Lower leg skin (tissue), 4 donors: ENCODE measurements around the gene APP. TPM values are rescaled to one million over a fixed set of nuclear protein-coding genes. Genes with fewer than 3 reads are reported as not detected.

ENCODE experiments used
- DNase-seq, 2 donors: peaks; one replicate each; pipeline ENCODE4 v3.0.0-alpha.2; 2019; ENCODE audit warnings: low spot score in 2 of 2
- H3K4me3 ChIP-seq: fragments of 200-600 bp; sonication (generic); 2 replicates; pipeline ENCODE4 v1.5.1; 2017; ENCODE audit warnings: mild to moderate bottlenecking, low read depth; ENCODE audit not compliant: poor library complexity, severe bottlenecking
- POLR2A ChIP-seq, 2 donors: fragments of 450-650 bp; IDR thresholded peaks; one replicate each; pipeline ENCODE4 v1.6.1; 2016 to 2017; ENCODE audit warnings: antibody characterized with exemption in 2 of 2, mild to moderate bottlenecking in 1 of 2, moderate library complexity in 1 of 2
- WGBS, 2 donors: methylation state at CpG; one replicate each; pipeline ENCODE4 v1.1.5; 2018; 5-methylcytosine and 5-hydroxymethylcytosine counted together
- intact Hi-C: fragments of 100-400 bp; cut with DNase I; formaldehyde crosslinking; loops from one replicate; pipeline ENCODE4 v1.15.0; 2023; ENCODE audit warnings: low total_unique reads
- total RNA-seq, 4 donors: library from RNA; depleted of rRNA; stranded (reverse); fragments of >200 nt; gene quantifications; one replicate each; pipeline ENCODE4 v1.1.0, GENCODE V29; 2016
- TF ChIP-seq, protein P1 (sequence below), 3 donors: fragments of 450-650 bp; IDR thresholded peaks; one replicate each; pipeline ENCODE4 v1.5.1; 2016; ENCODE audit warnings: antibody characterized with exemption in 3 of 3, mild to moderate bottlenecking in 3 of 3, moderate library complexity in 2 of 3

The APP gene
- total RNA-seq, 4 donors from 2014 or later: 240 to 403 (median 331) TPM

GRCh38 chr21:25848309-25848708 is 322.3 kb downstream of the APP start:
- TF ChIP-seq, protein P1, sequence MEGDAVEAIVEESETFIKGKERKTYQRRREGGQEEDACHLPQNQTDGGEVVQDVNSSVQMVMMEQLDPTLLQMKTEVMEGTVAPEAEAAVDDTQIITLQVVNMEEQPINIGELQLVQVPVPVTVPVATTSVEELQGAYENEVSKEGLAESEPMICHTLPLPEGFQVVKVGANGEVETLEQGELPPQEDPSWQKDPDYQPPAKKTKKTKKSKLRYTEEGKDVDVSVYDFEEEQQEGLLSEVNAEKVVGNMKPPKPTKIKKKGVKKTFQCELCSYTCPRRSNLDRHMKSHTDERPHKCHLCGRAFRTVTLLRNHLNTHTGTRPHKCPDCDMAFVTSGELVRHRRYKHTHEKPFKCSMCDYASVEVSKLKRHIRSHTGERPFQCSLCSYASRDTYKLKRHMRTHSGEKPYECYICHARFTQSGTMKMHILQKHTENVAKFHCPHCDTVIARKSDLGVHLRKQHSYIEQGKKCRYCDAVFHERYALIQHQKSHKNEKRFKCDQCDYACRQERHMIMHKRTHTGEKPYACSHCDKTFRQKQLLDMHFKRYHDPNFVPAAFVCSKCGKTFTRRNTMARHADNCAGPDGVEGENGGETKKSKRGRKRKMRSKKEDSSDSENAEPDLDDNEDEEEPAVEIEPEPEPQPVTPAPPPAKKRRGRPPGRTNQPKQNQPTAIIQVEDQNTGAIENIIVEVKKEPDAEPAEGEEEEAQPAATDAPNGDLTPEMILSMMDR (IDR thresholded peaks at IDR 0.05): no peak
- TF ChIP-seq POLR2A (IDR thresholded peaks at IDR 0.05): no peak
- H3K4me3 ChIP-seq: no peak overlapping the region
- intact Hi-C loops: no loop called here
- WGBS, 2 donors: 58 to 75% methylated on average over 2 of the region's 2 CpGs
- DNase-seq: no peak

DNA sequence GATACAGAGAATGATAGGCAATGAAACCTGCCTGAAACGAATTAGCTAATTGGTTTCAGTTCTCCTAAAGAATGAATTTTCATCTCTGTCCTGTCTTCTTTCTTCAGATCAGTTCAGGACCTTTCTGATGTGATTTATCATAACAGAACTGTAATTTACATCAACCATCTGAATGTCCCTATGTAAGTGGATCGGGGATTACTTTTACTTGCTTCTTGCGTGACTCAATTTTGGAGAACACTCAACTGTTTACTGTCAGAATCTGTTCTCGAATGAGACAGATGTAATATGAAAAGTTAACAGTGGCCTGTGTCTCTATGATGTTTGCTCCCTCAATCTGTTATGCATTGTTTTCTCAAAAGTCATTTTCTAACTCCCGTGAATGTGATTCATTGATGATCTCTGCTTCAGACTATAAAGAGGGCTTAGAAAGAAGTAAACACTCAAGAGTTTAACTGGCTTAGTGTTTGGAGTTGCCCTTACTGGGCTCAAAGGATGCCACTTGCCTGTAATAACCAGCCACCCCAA is 324.8 kb downstream of the APP start:
- 43 to 50% methylated on average over 5 of the region's 5 CpGs for WGBS, 2 donors

DNA sequence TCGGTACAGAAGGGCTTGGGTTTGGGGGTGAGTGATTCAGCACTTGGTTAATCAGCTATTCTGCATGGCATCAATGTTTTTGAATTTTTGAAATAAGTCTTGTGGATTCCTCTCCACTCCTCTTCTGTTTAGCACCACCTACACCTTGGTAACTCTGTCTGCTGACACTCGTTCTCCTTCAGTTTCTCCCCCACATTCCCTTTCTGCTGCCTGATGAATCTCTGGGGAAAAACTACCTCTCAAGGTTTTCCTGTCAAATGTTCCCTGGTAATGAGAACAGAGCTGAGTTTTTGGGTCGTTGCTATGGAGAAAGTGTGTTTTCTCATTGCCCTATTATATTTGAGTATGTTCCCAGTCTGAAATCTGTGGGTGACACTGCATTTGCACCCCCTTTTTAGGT is 327.6 kb downstream of the APP start:
- no peak overlapping the region for H3K4me3 ChIP-seq
- WGBS, 2 donors: 69 to 70% methylated on average over 3 of the region's 3 CpGs
- intact Hi-C loops: no loop called here
- no peak for TF ChIP-seq POLR2A (IDR thresholded peaks at IDR 0.05)
- TF ChIP-seq, protein P1 (IDR thresholded peaks at IDR 0.05): no peak
- DNase-seq: no peak

More for the DNA sequence above, 324.8 kb downstream of the APP start:
- DNase-seq: no peak
- intact Hi-C loops: no loop called here
- TF ChIP-seq POLR2A (IDR thresholded peaks at IDR 0.05): no peak
- TF ChIP-seq, protein P1 (IDR thresholded peaks at IDR 0.05): no peak
- H3K4me3 ChIP-seq: no peak overlapping the region

DNA sequence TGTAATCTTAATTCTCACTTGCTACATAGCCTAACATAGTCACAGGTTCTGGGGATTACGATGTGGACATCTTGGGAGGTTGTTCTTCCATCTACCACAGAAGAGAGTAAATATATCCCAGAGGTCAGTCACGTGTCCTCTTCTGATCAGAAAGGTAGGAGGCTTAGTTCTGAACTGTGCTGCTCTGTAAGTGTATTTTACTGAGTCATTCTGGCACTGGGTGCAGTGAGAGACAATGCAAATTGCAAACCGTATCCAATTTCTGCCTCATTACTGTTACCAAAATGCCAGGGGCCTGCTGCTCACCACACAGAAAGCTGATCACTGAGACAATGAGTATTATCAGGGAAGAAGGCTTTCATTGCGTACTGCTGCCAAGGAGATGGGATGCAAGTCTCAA is 331.8 kb downstream of the APP start:
- H3K4me3 ChIP-seq: no peak overlapping the region
- TF ChIP-seq, protein P1 (IDR thresholded peaks at IDR 0.05): no peak
- TF ChIP-seq POLR2A (IDR thresholded peaks at IDR 0.05): no peak
- 69 to 74% methylated on average over 4 of the region's 4 CpGs for WGBS, 2 donors
- no peak for DNase-seq
- intact Hi-C loops: no loop called here

DNA sequence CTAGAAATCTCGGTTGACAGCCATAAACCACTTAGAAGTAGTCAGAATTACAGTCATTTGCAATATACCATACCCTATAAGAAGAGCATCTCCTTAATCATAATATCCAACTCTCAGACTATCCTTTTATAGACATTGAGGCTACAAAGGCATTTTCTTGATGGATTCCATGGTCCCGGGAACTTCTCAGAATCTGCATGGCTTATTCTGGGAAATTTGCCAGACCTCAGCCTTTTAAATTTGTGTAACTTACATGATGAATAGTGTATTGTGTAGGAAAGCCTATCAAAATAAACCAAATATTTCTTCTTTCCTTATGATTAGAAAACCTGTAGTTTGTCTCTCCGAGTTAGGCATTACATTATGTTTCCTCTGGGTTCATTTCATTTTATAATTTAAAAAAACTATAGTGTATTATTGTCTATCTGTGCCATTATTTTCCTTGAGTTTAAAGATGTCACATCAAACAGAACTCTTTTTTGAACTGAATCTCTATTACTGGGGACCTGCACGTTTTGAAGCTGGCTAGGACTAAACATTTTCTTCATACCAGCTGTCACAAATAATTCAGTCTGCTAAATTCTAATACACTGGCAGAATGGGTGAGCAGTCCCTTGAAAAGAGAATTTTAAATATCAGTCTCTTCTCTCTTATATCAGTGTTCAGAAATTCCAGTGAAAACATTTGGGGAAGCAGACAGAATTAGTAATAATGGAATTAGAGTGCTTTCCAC is 332.9 kb downstream of the APP start:
- intact Hi-C loops: no loop called here
- no peak for DNase-seq
- no peak for TF ChIP-seq POLR2A (IDR thresholded peaks at IDR 0.05)
- TF ChIP-seq, protein P1 (IDR thresholded peaks at IDR 0.05): no peak
- no peak overlapping the region for H3K4me3 ChIP-seq
- WGBS, 2 donors: 38 to 51% methylated on average over 4 of the region's 4 CpGs
